OCI-LY1 (cell line): ENCODE data around the gene GANC.

ENCODE experiments used
- CTCF ChIP-seq: fragments of 200-600 bp; sonication (generic), shearing (Covaris generic); IDR thresholded peaks from 2 replicates; pipeline ENCODE4 v1.5.1; 2017; ENCODE audit warnings: mild to moderate bottlenecking, antibody characterized with exemption, low read length, moderate library complexity, mixed read lengths
- EZH2 ChIP-seq: fragments of 200-600 bp; sonication (generic), shearing (Covaris generic); IDR thresholded peaks from 2 replicates; pipeline ENCODE4 v1.8.0; 2017; ENCODE audit warnings: borderline replicate concordance, mixed run types, mild to moderate bottlenecking, antibody characterized with exemption, low read length, moderate library complexity, mixed read lengths

- TF ChIP-seq CTCF (no peak), EZH2 (no peak)
These were observed 62.1 kb downstream of the GANC start for GRCh38 chr15:42335074-42335473.
